B cell (primary cell): Measurements from ENCODE around the gene PACSIN1. TPM values are rescaled to one million over a fixed set of nuclear protein-coding genes. Genes with fewer than 3 reads are reported as not detected.

Experiments used
- ATAC-seq: fragments of 200-7000 bp; cut with Tn5 transposase; one replicate; pipeline ENCODE4 v1.10.0; 2021; ENCODE audit warnings: low read depth, mild to moderate bottlenecking, moderate number of reproducible peaks, moderate library complexity
- CTCF ChIA-PET: fragments of 350-600 bp; sonication (Branson Sonifier 250); formaldehyde crosslinking; loops from one replicate; lab custom pipeline; 2021; ENCODE audit warnings: antibody characterized with exemption, inconsistent platforms; lab: Charles Lee
- POLR2A ChIA-PET: fragments of 350-600 bp; sonication (Branson Sonifier 250); formaldehyde crosslinking; loops from one replicate; lab custom pipeline; 2021; ENCODE audit warnings: antibody characterized with exemption; lab: Charles Lee
- DNase-seq: peaks from one replicate; pipeline ENCODE4 v3.0.0; 2013
- H2AFZ ChIP-seq: 2 replicates; pipeline ENCODE4 v1.6.1; 2012; ENCODE audit warnings: mild to moderate bottlenecking, low read depth, low read length; ENCODE audit not compliant: insufficient read depth, poor library complexity, severe bottlenecking
- H3K27ac ChIP-seq, 2 donors: 1 replicate in 1 of 2; 2 replicates in 1 of 2; pipeline ENCODE4 v1.5.1; 2012 to 2013; ENCODE audit warnings: low read length in 2 of 2, mild to moderate bottlenecking in 2 of 2, moderate library complexity in 1 of 2
- H3K27me3 ChIP-seq, 4 experiments: fragments of 200-600 bp in 1 of 4; sonication (generic) in 1 of 4; replicated peaks in 1 of 4; 1 replicate in 2 of 4; 2 replicates in 2 of 4; pipeline versions ENCODE4 v1.6.1 to v1.7.0; 2013 to 2016; ENCODE audit warnings: low read length in 3 of 4, mild to moderate bottlenecking in 2 of 4, mixed read lengths in 1 of 4, moderate library complexity in 1 of 4; ENCODE audit not compliant: insufficient read depth in 4 of 4, control insufficient read depth in 3 of 4; ENCODE audit errors: control extremely low read depth in 1 of 4
- H3K36me3 ChIP-seq, 2 experiments: replicated peaks in 1 of 2; 1 replicate in 1 of 2; 2 replicates in 1 of 2; pipeline versions ENCODE4 v1.6.1 to v1.7.1; 2013; ENCODE audit warnings: low read length in 1 of 2; ENCODE audit not compliant: insufficient read depth in 2 of 2, control insufficient read depth in 1 of 2; ENCODE audit errors: control extremely low read depth in 1 of 2, extremely low read depth in 1 of 2
- H3K4me1 ChIP-seq, 2 donors: fragments of 200-600 bp in 1 of 2; sonication (generic) in 1 of 2; 1 replicate in 1 of 2; 2 replicates in 1 of 2; pipeline versions ENCODE4 v1.5.1 to v1.6.1; 2013 to 2017; ENCODE audit warnings: low read length in 2 of 2; ENCODE audit not compliant: control insufficient read depth in 2 of 2, insufficient read depth in 2 of 2
- H3K4me2 ChIP-seq: replicated peaks from 2 replicates; pipeline ENCODE3; 2012; ENCODE audit warnings: mild to moderate bottlenecking, low read depth, low read length; ENCODE audit not compliant: poor library complexity, severe bottlenecking
- H3K4me3 ChIP-seq, 5 experiments: fragments of 200-600 bp in 1 of 5; sonication (generic) in 1 of 5; 1 replicate in 3 of 5; 2 replicates in 2 of 5; pipeline versions ENCODE4 v1.5.1 to v1.7.0; 2011 to 2016; ENCODE audit warnings: low read length in 4 of 5, mild to moderate bottlenecking in 4 of 5, low read depth in 2 of 5, control low read depth in 1 of 5, moderate library complexity in 1 of 5; ENCODE audit not compliant: insufficient read depth in 1 of 5; ENCODE audit errors: control extremely low read depth in 1 of 5, extremely low read depth in 1 of 5
- H3K79me2 ChIP-seq: fragments of 200-600 bp; sonication (generic); one replicate; pipeline ENCODE4 v1.6.0; 2016; ENCODE audit warnings: low read length; ENCODE audit not compliant: control insufficient read depth, insufficient read depth
- H3K9ac ChIP-seq: fragments of 200-600 bp; sonication (generic); 2 replicates; pipeline ENCODE4 v1.6.1; 2017; ENCODE audit warnings: mild to moderate bottlenecking, low read length, moderate library complexity
- H3K9me3 ChIP-seq, 3 donors: one replicate each; pipeline versions ENCODE4 v1.6.1 to v1.7.1; 2013; ENCODE audit warnings: low read length in 2 of 3; ENCODE audit not compliant: control insufficient read depth in 2 of 3, insufficient read depth in 1 of 3; ENCODE audit errors: control extremely low read depth in 1 of 3
- H4K20me1 ChIP-seq: 2 replicates; pipeline ENCODE4 v1.6.0; 2012; ENCODE audit warnings: mild to moderate bottlenecking, low read length; ENCODE audit not compliant: insufficient read depth, control insufficient read depth, poor library complexity, severe bottlenecking
- H3K27ac Mint-ChIP-seq: one replicate; pipeline ENCODE4 v1.8.0; 2021; ENCODE audit warnings: mixed read lengths
- H3K27me3 Mint-ChIP-seq: one replicate; pipeline ENCODE4 v1.8.0; 2021; ENCODE audit warnings: mixed read lengths
- H3K4me1 Mint-ChIP-seq: one replicate; pipeline ENCODE4 v1.8.0; 2021; ENCODE audit warnings: mixed read lengths
- H3K4me3 Mint-ChIP-seq: one replicate; pipeline ENCODE4 v1.8.0; 2021; ENCODE audit warnings: mixed read lengths
- H3K9me3 Mint-ChIP-seq: one replicate; pipeline ENCODE4 v1.8.0; 2022; ENCODE audit warnings: mixed read lengths; ENCODE audit not compliant: insufficient read depth
- CTCF ChIP-seq: fragments of 200-600 bp; IDR thresholded peaks from one replicate; pipeline ENCODE4 v1.8.0; 2022; ENCODE audit warnings: antibody characterized with exemption, mild to moderate bottlenecking
- EZH2 ChIP-seq: IDR thresholded peaks from 2 replicates; pipeline ENCODE4 v1.6.1; 2012; ENCODE audit warnings: borderline replicate concordance, low read depth, mild to moderate bottlenecking, moderate library complexity, low read length; ENCODE audit not compliant: insufficient read depth, poor library complexity, severe bottlenecking
- WGBS: methylation state at CpG from one replicate; pipeline ENCODE4 v1.1.5; 2013; ENCODE audit warnings: missing lambda C conversion rate; ENCODE audit not compliant: insufficient coverage; 5-methylcytosine and 5-hydroxymethylcytosine counted together
- intact Hi-C: fragments of 100-400 bp; cut with micrococcal nuclease; formaldehyde crosslinking; loops from one replicate; pipeline ENCODE4 v1.10.0; 2022
- polyA plus RNA-seq: library from polyadenylated mRNA; depleted of rRNA; stranded (reverse); fragments of >200 nt; gene quantifications from 2 replicates; pipeline ENCODE4 v1.2.3, GENCODE V29; 2012
- total RNA-seq, 2 donors: library from RNA; stranded (reverse); fragments of 120-200 nt in 1 of 2; gene quantifications; 1 replicate in 1 of 2; 2 replicates in 1 of 2; pipeline versions ENCODE4 v1.2.3 to v1.2.4, GENCODE V29; 2013 to 2022

PACSIN1 gene
- total and polyA plus RNA-seq, 2 donors (not counting 1 experiment from before 2014, with no cell fraction given) = 0.18 to 0.20 TPM

- H3K27ac ChIP-seq = no peak overlapping the region
- ChIA-PET POLR2A (no interaction called here), CTCF (interaction anchor here (0.6 to 1.5 kb wide), 4 partner anchors 122 to 718 kb away, joined by 3 to 4 read pairs (median 3); no protein-coding TSS in a partner anchor)
- H3K4me2 ChIP-seq = no peak overlapping the region
- intact Hi-C loops = no loop called here
- DNase-seq (no peak), ATAC-seq (no peak)
- H3K4me3 ChIP-seq = no peak overlapping the region
- no peak overlapping the region for H3K4me3 Mint-ChIP-seq
- H2AFZ ChIP-seq = no peak overlapping the region
- no peaks in the 10 kb centered on the region for H3K9me3 Mint-ChIP-seq
- no peaks in the 10 kb centered on the region for H3K27me3 Mint-ChIP-seq
- H3K36me3 ChIP-seq = no peaks in the 10 kb centered on the region
- H3K9ac ChIP-seq = no peak overlapping the region
- H3K9me3 ChIP-seq = no peaks in the 10 kb centered on the region
- H3K4me1 ChIP-seq = peaks cover 6 to 8% of the 10 kb centered on the region in 2 donors
- no peaks in the 10 kb centered on the region for H3K27me3 ChIP-seq
- H3K27ac Mint-ChIP-seq = no peak overlapping the region
- H3K79me2 ChIP-seq = no peaks in the 10 kb centered on the region
- TF ChIP-seq EZH2 = no peak
- TF ChIP-seq CTCF = no peak
- H4K20me1 ChIP-seq = no peaks in the 10 kb centered on the region
- 95% methylated on average over 5 of the region's 5 CpGs for WGBS
- peaks cover 12% of the 10 kb centered on the region for H3K4me1 Mint-ChIP-seq
Measured at GRCh38 chr6:34487536-34487935, 21.7 kb downstream of the PACSIN1 start.

- Histone ChIP-seq H3K4me1 (peaks cover 6 to 8% of the 10 kb centered on the region in 2 donors), H3K4me2 (no peak overlapping the region), H3K27me3 (no peaks in the 10 kb centered on the region), H3K9ac (no peak overlapping the region), H2AFZ (no peak overlapping the region), H3K27ac (no peak overlapping the region), H3K36me3 (no peaks in the 10 kb centered on the region), H3K9me3 (no peaks in the 10 kb centered on the region), H3K4me3 (no peak overlapping the region), H4K20me1 (no peaks in the 10 kb centered on the region), H3K79me2 (no peaks in the 10 kb centered on the region)
- peaks cover 9% of the 10 kb centered on the region for H3K4me1 Mint-ChIP-seq
- DNase-seq (no peak), ATAC-seq (no peak)
- POLR2A ChIA-PET = no interaction called here
- WGBS = 100% methylated on average over 4 of the region's 9 CpGs
- intact Hi-C loops = no loop called here
- no peaks in the 10 kb centered on the region for H3K27me3 Mint-ChIP-seq
- H3K9me3 Mint-ChIP-seq = no peaks in the 10 kb centered on the region
- H3K27ac Mint-ChIP-seq = no peak overlapping the region
- CTCF ChIA-PET = no interaction called here
- no peak overlapping the region for H3K4me3 Mint-ChIP-seq
- TF ChIP-seq CTCF (no peak), EZH2 (no peak)
Measured at GRCh38 chr6:34489207-34489805, 23.4 kb downstream of the PACSIN1 start.
